ENCODE results near the gene ARRDC5. TPM values are rescaled to one million over a fixed set of nuclear protein-coding genes. Genes with fewer than 3 reads are reported as not detected.
A peak's percentile ranks its signal among the peaks of the same experiment; 100 is the strongest.

ARRDC5 gene
- polyA plus RNA-seq, 1 donor (not counting 4 experiments of a cell fraction or from before 2014, with no cell fraction given): not detected

- Histone ChIP-seq H3K4me3 (ENCODE audit: control insufficient read depth in 2 of 3, extremely low read depth in 1 of 3, insufficient read depth in 2 of 3, low read depth in 1 of 3, low read length in 3 of 3) (no peak overlapping the region), H3K4me1 (ENCODE audit: control insufficient read depth, extremely low read depth, insufficient read depth, low read length) (no peaks in the 10 kb centered on the region), H2AFZ (ENCODE audit: control insufficient read depth, low read length) (no peak overlapping the region), H3K36me3 (ENCODE audit: control insufficient read depth in 2 of 2, extremely low read depth in 1 of 2, insufficient read depth in 2 of 2, low read length in 2 of 2) (no peaks in the 10 kb centered on the region), H3K27me3 (ENCODE audit: control insufficient read depth, extremely low read depth, insufficient read depth, low read length) (no peaks in the 10 kb centered on the region), H3K9ac (ENCODE audit: control insufficient read depth, extremely low read depth, insufficient read depth, low read length) (no peak overlapping the region), H3K79me2 (ENCODE audit: control insufficient read depth, insufficient read depth, low read length) (no peaks in the 10 kb centered on the region), H3K27ac (ENCODE audit: control insufficient read depth, insufficient read depth, low read length) (no peak overlapping the region), H3K4me2 (ENCODE audit: control insufficient read depth, extremely low read depth, insufficient read depth, low read depth, low read length) (no peak overlapping the region), H3K9me3 (ENCODE audit: control insufficient read depth, low read depth, low read length) (no peaks in the 10 kb centered on the region), H4K20me1 (ENCODE audit: control insufficient read depth, extremely low read depth, insufficient read depth, low read length) (no peaks in the 10 kb centered on the region), H3K9me1 (ENCODE audit: control insufficient read depth, extremely low read depth, insufficient read depth, low read length) (no peaks in the 10 kb centered on the region)
- DNase-seq (ENCODE audit: low read depth, low spot score) (no peak), FAIRE-seq (no peak)
- dilution Hi-C loops (cut with MboI; ENCODE audit: extremely low pct_ligation_motif_present, low sequenced_read_pairs): no loop called here
- TF ChIP-seq EZH2 (IDR thresholded peaks at IDR 0.05; ENCODE audit: low read length): no peak
- TF ChIP-seq CTCF (optimal IDR thresholded peaks at IDR 0.05 in 1 of 3, IDR thresholded peaks at IDR 0.05 in 1 of 3, conservative IDR thresholded peaks at IDR 0.05 in 1 of 3; ENCODE audit: extremely low read depth in 1 of 3, insufficient read depth in 2 of 3, low read length in 3 of 3): no peak
Measured at GRCh38 chr19:4879041-4879440, 23.7 kb downstream of the ARRDC5 start.

DNA sequence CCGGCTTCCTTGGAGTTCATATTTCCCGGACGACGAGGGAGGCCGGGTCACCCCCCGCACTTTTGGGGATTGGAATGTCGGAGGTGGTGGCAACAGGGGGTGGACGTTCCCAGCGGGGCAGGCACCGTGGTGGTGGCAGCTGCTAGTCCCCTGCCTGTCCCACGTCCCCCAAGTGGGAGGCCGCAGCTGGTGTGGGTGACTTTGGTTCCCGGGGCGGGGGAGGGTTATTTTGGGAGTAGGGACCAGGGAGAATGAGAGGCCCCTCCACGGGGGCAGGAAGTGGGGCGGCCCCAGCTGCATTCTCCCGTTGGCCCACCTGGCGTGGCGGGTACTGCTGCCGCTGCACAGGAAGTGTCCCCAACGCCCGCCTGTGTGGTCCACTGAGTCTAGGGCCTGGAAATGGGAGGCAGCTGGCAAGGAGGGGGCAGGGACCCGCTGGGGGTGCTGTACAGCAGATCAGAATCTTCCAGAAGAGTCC lies 24.2 kb downstream of the ARRDC5 start:
- H3K36me3 ChIP-seq (ENCODE audit: control insufficient read depth in 2 of 2, extremely low read depth in 1 of 2, insufficient read depth in 2 of 2, low read length in 2 of 2): no peaks in the 10 kb centered on the region
- no peak overlapping the region for H3K4me2 ChIP-seq (ENCODE audit: control insufficient read depth, extremely low read depth, insufficient read depth, low read depth, low read length)
- H2AFZ ChIP-seq (ENCODE audit: control insufficient read depth, low read length): peak overlapping the region; percentile 3
- H3K27ac ChIP-seq (ENCODE audit: control insufficient read depth, insufficient read depth, low read length): no peak overlapping the region
- DNase-seq (ENCODE audit: low read depth, low spot score) (no peak), FAIRE-seq (no peak)
- H3K4me1 ChIP-seq (ENCODE audit: control insufficient read depth, extremely low read depth, insufficient read depth, low read length): no peaks in the 10 kb centered on the region
- H3K4me3 ChIP-seq (ENCODE audit: control insufficient read depth in 2 of 3, extremely low read depth in 1 of 3, insufficient read depth in 2 of 3, low read depth in 1 of 3, low read length in 3 of 3): no peak overlapping the region
- no peaks in the 10 kb centered on the region for H3K9me1 ChIP-seq (ENCODE audit: control insufficient read depth, extremely low read depth, insufficient read depth, low read length)
- H3K79me2 ChIP-seq (ENCODE audit: control insufficient read depth, insufficient read depth, low read length): no peaks in the 10 kb centered on the region
- dilution Hi-C loops (cut with MboI; ENCODE audit: extremely low pct_ligation_motif_present, low sequenced_read_pairs): no loop called here
- no peaks in the 10 kb centered on the region for H3K27me3 ChIP-seq (ENCODE audit: control insufficient read depth, extremely low read depth, insufficient read depth, low read length)
- no peaks in the 10 kb centered on the region for H4K20me1 ChIP-seq (ENCODE audit: control insufficient read depth, extremely low read depth, insufficient read depth, low read length)
- TF ChIP-seq EZH2 (IDR thresholded peaks at IDR 0.05; ENCODE audit: low read length) (no peak), CTCF (optimal IDR thresholded peaks at IDR 0.05 in 1 of 3, IDR thresholded peaks at IDR 0.05 in 1 of 3, conservative IDR thresholded peaks at IDR 0.05 in 1 of 3; ENCODE audit: extremely low read depth in 1 of 3, insufficient read depth in 2 of 3, low read length in 3 of 3) (no peak)
- no peaks in the 10 kb centered on the region for H3K9me3 ChIP-seq (ENCODE audit: control insufficient read depth, low read depth, low read length)
- no peak overlapping the region for H3K9ac ChIP-seq (ENCODE audit: control insufficient read depth, extremely low read depth, insufficient read depth, low read length)

Data from keratinocyte (primary cell).